Effector memory CD8-positive, alpha-beta T cell (primary cell): ENCODE results near the gene CHMP4A.

ENCODE experiments used
- ATAC-seq: fragments of 150-1000 bp; cut with Tn5 transposase; replicated peaks from 2 replicates; pipeline ENCODE4 v1.10.0; 2021; ENCODE audit warnings: mild to moderate bottlenecking, moderate library complexity
- DNase-seq, 3 experiments: peaks; one replicate each; pipeline ENCODE4 v3.0.0; 2021
- H3K27ac Mint-ChIP-seq, 2 donors: one replicate each; pipeline ENCODE4 v1.8.0; 2022; ENCODE audit warnings: mild to moderate bottlenecking in 2 of 2, mixed read lengths in 2 of 2, moderate library complexity in 2 of 2
- H3K27me3 Mint-ChIP-seq, 2 donors: one replicate each; pipeline ENCODE4 v1.8.0; 2022; ENCODE audit warnings: mixed read lengths in 2 of 2
- H3K36me3 Mint-ChIP-seq: one replicate; pipeline ENCODE4 v1.8.0; 2022; ENCODE audit warnings: mild to moderate bottlenecking, moderate library complexity, mixed read lengths; ENCODE audit not compliant: insufficient read depth
- H3K4me1 Mint-ChIP-seq, 2 donors: one replicate each; pipeline ENCODE4 v1.8.0; 2022; ENCODE audit warnings: low read depth in 2 of 2, mixed read lengths in 2 of 2
- H3K4me3 Mint-ChIP-seq, 2 donors: one replicate each; pipeline ENCODE4 v1.8.0; 2022; ENCODE audit warnings: mild to moderate bottlenecking in 2 of 2, mixed read lengths in 2 of 2, moderate library complexity in 2 of 2
- H3K9me3 Mint-ChIP-seq, 2 donors: one replicate each; pipeline ENCODE4 v1.8.0; 2022; ENCODE audit warnings: mixed read lengths in 2 of 2

The CHMP4A gene

DNA sequence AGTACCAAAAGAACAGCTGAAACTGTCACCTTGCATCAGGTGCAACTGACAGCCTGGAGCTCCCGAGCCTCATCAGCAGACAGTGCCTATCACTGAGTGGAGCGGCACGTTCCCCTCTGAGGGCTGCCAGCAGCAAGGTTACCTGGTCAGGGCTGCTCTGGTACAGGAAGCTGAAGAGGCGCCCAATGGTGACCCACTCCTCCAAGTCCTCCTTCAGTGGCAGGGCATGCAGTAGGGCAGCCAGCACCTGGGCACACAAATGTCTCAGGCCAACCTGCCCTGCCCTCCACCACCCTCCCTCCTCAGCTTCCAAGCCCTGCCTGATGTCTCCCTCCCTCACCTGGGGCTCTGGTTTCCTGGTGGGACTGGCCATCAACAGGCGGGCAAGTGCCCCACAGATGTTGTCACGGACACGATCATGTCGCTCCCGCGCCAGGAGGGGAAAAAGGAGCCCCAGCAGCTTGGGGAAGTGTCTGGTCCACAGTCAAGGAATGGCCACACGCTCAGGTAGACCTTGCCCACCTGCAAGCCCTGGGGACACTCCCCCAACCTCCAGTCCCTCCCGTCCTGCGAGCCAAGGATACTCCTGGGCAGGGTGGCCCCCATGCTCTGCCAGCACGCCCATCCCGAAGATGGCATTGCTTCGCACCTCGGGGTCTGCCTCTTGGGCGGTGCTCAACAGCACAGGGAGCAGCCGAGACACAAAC, 31.8 kb downstream of the CHMP4A start:
- peak overlapping the region; percentile 71 to 82 for H3K27ac Mint-ChIP-seq
- no peak for ATAC-seq
- DNase-seq, result no peak
- no peak overlapping the region for H3K4me3 Mint-ChIP-seq
- no peaks in the 10 kb centered on the region for H3K27me3 Mint-ChIP-seq
- H3K36me3 Mint-ChIP-seq, result peaks cover 77% of the 10 kb centered on the region
- H3K9me3 Mint-ChIP-seq, result no peaks in the 10 kb centered on the region
- peaks cover 4 to 7% of the 10 kb centered on the region in 2 donors for H3K4me1 Mint-ChIP-seq

DNA sequence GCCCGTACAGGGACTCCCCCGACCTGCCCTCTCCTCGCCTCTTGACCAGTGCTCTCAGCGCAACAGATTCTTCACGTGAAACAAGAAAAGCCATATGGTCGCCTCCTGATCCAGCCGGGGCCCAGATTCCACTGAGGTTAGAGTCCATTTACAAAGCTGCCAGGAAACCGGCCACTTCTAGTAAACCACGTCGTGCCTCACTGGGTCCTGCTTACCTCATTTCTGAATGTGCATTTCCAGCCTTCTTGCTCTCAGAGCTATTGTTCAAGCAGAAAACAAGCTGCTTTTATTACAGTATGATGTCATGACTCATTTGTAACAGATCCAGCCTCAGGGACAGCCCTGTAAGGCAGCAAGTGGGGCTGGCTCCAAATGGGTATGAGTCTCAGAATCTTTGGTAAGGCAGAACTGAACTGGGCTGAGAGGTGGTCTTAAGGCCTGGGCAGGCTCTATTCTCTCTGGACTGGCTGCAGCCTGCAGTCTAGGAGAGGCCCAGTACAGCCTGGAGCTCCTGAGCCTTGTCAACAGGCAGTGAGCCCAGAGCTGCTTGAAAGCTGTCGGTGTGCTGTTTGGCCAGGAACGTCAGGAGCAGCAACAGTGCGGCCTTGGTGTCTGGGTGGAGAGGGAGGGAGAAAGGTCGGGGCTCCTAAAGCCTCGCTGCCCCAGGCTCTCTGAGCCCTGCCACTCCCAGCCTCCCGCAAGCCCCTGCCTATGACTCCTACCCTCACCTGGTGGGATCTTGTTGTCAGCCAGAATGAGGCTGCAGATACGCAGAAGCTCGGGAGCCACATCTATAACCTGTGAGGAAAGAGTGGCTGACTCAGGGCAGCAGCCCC, 33.1 kb downstream of the CHMP4A start:
- ATAC-seq, result no peak

DNA sequence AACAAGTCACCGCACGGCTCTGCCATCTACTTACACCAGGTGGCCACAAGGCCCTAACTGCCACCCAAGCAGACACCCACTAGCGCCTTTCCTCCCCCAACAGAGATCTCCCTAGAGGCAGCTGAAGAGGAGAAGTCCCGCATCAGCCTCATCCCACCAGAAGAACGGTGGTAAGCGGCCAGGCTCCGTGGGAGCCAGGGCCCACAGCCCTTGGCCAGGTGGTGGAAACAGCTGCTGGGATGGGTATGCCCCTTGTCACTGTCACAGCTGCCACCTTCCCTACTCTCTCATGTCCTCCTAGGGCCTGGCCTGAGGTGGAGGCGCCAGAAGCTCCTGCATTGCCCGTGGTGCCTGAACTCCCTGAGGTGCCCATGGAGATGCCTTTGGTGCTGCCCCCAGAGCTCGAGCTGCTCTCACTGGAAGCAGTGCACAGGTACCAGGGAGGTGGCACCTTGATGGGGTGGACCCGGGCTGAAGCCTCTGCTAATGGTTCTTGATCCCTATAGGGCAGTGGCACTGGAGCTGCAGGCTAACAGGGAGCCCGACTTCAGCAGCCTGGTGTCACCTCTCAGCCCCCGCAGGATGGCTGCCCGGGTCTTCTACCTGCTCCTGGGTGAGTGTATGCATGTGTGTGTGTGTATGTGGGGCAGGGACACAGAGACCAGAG, 33.9 kb downstream of the CHMP4A start:
- Mint-ChIP-seq H3K27ac (peak overlapping the region; percentile 2 to 90), H3K4me3 (no peak overlapping the region), H3K4me1 (peaks cover 14 to 16% of the 10 kb centered on the region in 2 donors), H3K9me3 (no peaks in the 10 kb centered on the region), H3K36me3 (peaks cover 79% of the 10 kb centered on the region), H3K27me3 (no peaks in the 10 kb centered on the region)
- DNase-seq, result no peak
- no peak for ATAC-seq

More for the DNA sequence above, 33.1 kb downstream of the CHMP4A start:
- Mint-ChIP-seq H3K4me1 (peaks cover 6 to 10% of the 10 kb centered on the region in 2 donors), H3K27me3 (no peaks in the 10 kb centered on the region), H3K36me3 (peaks cover 81% of the 10 kb centered on the region), H3K9me3 (no peaks in the 10 kb centered on the region), H3K4me3 (no peak overlapping the region), H3K27ac (peak overlapping the region; percentile 2 to 90)
- no peak for DNase-seq

DNA sequence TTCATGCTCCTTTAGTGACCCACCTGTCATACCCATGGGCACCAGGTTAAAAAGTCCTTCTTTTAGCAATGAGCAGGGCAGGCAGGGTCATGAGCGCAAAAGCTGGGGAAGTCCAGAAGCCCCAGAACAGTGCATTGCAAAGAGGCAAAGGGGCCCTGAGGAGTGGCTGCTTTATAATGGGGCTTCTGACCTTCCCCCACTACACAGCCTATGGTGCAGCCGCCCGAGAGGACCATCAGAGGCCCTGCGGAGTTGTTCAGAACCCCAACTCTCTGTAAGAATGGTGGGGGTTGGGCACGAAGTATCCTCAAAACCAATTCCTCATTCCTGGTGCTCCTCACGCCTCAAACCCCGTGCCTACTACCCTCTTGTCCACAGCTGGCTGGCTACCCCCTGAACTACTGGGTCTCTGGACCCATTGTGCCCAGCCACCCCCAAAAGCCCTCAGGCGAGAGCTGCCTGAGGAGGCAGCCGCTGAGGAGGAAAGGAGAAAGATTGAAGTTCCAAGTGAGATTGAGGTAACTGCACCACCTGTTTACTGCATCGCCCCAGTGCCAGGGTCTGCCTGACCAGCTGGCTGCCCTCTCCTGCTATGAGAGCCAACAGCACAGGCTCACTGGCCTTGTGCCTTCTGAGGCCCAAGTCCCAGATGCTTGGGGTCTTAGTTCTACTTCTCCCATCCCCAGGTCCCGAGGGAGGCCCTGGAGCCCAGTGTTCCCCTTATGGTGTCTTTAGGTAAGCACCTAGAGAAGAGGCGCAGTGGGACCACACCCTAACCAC, 34.7 kb downstream of the CHMP4A start:
- H3K27me3 Mint-ChIP-seq, result no peaks in the 10 kb centered on the region
- no peaks in the 10 kb centered on the region for H3K9me3 Mint-ChIP-seq
- no peak overlapping the region for H3K4me3 Mint-ChIP-seq
- peak overlapping the region in 1 of 2 donors; percentile 96 for H3K27ac Mint-ChIP-seq
- peaks cover 14 to 18% of the 10 kb centered on the region in 2 donors for H3K4me1 Mint-ChIP-seq
- DNase-seq (no peak), ATAC-seq (no peak)
- peaks cover 73% of the 10 kb centered on the region for H3K36me3 Mint-ChIP-seq

DNA sequence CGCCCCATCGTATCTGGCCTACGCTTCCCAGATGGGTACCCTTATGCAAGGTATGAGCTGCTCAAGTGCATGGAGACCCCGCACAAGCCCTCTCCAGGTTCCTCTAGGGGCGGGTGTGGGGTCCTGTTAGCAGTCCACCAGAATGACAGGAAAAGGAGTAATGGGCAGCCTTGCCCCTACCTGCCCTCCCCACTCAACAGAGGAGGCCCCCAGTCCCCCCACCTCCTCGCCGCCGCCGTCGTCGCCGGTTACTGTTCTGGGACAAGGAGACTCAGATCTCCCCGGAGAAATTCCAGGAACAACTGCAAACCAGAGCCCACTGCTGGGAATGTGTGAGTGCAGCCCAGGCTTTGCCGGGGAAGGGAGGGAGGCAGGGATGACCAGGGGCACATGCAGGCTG, 35.4 kb downstream of the CHMP4A start:
- Mint-ChIP-seq H3K36me3 (peaks cover 70% of the 10 kb centered on the region), H3K4me1 (peaks cover 14 to 22% of the 10 kb centered on the region in 2 donors), H3K27me3 (no peaks in the 10 kb centered on the region), H3K27ac (peak overlapping the region in 1 of 2 donors; percentile 96), H3K9me3 (no peaks in the 10 kb centered on the region), H3K4me3 (no peak overlapping the region)
- DNase-seq, result no peak
- ATAC-seq, result no peak

DNA sequence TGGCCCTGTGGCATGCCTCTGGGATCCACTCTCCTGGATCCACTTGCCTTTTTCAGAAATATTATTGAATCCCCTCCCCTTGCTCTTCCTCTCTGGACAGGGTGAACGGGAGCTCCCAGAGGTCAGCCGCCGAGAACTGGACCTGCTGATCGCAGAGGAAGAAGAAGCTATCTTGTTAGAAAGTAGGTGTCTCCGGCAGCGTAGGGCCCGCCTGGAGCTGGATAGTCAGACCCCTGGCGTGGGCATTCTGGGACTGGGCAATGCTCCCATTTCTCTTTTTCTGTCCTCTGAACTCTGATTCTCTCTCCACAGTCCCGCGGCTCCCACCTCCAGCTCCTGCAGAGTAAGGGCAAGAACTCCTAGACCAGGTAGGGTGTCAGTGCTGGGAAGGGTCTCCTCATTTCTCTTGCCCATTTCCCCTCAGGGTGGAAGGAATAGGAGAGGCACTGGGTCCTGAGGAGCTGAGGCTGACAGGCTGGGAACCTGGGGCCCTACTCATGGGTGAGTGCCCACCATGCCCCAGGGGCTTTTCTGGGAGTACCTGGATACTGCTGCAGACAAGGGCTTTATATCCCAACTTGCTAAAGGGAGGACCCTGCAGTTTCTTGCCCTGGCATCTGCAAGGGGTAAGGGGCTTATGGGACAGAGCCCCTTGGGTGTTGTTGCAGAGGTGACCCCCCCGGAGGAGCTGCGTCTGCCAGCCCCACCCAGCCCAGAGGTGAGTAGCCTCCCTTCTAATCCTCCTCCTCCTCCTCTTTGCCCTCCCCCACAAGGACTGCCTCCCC, 36.1 kb downstream of the CHMP4A start:
- DNase-seq (no peak), ATAC-seq (no peak)
- H3K9me3 Mint-ChIP-seq, result no peaks in the 10 kb centered on the region
- H3K27me3 Mint-ChIP-seq, result no peaks in the 10 kb centered on the region
- H3K4me1 Mint-ChIP-seq, result peaks cover 14 to 25% of the 10 kb centered on the region in 2 donors
- H3K27ac Mint-ChIP-seq, result peak overlapping the region in 1 of 2 donors; percentile 96
- H3K36me3 Mint-ChIP-seq, result peaks cover 70% of the 10 kb centered on the region
- no peak overlapping the region for H3K4me3 Mint-ChIP-seq

DNA sequence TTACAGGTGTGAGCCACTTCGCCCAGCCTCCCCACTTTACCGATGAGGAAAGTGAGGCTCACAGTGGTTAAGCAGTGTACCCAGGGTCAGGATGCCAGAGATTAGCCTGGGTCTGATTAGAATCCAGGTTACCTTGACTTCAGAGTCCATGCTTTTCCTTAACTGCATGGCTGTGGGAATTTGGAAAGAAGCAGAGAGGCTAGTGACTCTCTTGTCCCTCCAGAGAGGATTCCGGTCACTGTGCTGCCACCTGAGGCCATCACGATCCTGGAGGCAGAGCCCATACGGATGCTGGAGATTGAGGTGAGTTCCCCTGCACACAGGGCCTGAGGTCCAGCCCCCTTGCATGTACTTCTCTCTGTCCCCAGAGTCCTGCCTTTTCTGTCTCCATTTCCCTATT, 36.7 kb downstream of the CHMP4A start:
- ATAC-seq (no peak), DNase-seq (no peak)
- no peaks in the 10 kb centered on the region for H3K9me3 Mint-ChIP-seq
- no peak overlapping the region for H3K4me3 Mint-ChIP-seq
- peaks cover 70% of the 10 kb centered on the region for H3K36me3 Mint-ChIP-seq
- H3K27ac Mint-ChIP-seq, result peak overlapping the region in 1 of 2 donors; percentile 96
- H3K4me1 Mint-ChIP-seq, result peaks cover 19 to 26% of the 10 kb centered on the region in 2 donors
- H3K27me3 Mint-ChIP-seq, result no peaks in the 10 kb centered on the region

DNA sequence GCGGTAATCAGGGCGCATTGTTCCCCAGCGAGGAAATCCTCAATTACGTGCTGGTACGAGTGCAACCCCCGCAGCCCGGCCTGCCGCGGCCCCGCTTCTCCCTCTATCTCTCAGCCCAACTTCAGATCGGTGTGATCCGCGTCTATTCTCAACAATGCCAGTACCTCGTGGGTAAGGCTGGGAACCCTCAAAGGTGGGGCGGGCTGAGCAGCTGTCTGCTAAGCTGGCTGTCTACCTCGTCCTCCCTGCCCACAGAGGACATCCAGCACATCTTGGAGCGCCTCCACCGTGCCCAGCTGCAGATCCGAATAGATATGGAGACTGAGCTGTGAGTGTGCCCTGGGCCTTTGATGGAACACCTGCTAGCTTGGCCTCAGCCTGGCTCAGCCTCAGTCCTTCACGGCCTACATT, 40.4 kb downstream of the CHMP4A start:
- peak overlapping the region; percentile 63 to 93 for H3K4me3 Mint-ChIP-seq

DNA sequence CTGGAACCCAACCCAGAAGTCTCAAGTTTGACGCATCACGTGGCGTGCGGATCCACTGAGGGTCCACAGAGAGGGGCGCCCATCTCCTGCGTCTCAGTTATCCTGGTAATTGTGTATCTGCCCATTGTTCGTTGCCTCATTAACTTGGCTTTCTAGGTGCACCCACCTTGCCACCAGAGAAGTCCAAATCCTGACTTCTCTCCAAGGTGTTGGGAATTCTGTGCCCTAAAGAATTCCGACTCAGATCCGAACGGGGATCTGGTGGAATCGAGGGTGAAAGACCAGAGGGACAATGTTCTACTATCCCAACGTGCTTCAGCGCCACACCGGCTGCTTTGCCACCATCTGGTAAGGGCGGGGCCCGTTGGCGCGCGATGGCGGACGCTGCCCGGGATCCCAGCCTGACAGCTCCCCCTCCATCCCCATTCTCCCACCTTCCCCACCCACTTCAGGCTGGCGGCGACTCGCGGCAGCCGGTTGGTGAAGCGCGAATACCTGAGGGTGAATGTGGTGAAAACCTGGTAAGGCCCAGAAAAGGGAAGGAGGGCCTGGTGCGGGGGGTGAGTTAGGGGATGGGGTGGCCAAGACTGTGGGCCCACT, 40.9 kb downstream of the CHMP4A start:
- H3K4me3 Mint-ChIP-seq, result peak overlapping the region; percentile 83 to 93
- H3K27me3 Mint-ChIP-seq, result no peaks in the 10 kb centered on the region
- peaks cover 70% of the 10 kb centered on the region for H3K36me3 Mint-ChIP-seq
- no peaks in the 10 kb centered on the region for H3K9me3 Mint-ChIP-seq
- no peak for DNase-seq
- H3K4me1 Mint-ChIP-seq, result peaks cover 23 to 38% of the 10 kb centered on the region in 2 donors
- no peak for ATAC-seq
- H3K27ac Mint-ChIP-seq, result peak overlapping the region; percentile 87 to 96

More for the DNA sequence above, 40.4 kb downstream of the CHMP4A start:
- H3K36me3 Mint-ChIP-seq, result peaks cover 68% of the 10 kb centered on the region
- no peaks in the 10 kb centered on the region for H3K9me3 Mint-ChIP-seq
- peaks cover 23 to 35% of the 10 kb centered on the region in 2 donors for H3K4me1 Mint-ChIP-seq
- ATAC-seq (no peak), DNase-seq (no peak)
- peak overlapping the region; percentile 87 to 96 for H3K27ac Mint-ChIP-seq
- no peaks in the 10 kb centered on the region for H3K27me3 Mint-ChIP-seq

DNA sequence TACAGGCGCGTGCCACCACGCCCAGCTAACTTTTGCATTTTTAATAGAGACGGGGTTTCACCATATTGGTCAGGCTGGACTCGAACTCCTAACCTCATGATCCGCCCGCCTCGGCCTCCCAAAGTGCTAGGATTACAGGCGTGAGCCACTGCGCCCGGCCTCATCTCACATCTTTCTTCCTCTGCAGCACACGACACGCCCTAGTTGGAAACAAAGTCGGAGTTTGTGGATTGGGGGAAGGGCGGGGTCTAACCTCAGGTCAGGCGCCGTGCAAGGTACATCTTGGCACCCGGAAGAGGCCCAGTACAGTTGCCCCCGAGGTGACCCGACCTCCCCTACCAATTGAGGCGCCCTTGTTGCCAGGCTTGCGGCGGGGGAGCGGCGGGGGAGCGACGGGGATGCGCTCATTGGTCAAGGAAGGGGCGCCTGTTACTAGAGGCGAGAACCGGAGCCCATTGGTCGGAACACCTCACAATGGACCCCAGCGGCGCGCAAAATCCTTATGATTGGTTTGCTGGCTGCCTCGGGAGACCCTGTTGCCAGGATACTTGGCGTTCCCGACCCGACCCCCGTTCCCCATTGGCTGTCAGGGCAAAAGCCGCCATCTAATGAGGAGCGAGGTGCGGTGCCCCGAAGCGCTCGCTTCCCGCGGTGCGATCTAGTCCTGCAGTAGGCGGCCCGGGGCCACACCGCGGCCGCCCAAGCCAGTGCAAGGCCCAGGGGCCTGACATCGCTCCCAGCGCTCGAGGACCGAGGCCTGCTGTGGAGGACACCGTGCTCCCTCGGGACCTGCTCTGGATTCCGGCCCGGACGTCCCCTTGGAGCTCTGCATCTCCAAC, 41.6 kb downstream of the CHMP4A start, which contains the start of gene REC8:
Gene REC8, plus strand, starts transcription at position 659 of the 839 bp plus-strand sequence. CDS start 473 bp downstream, outside the sequence.
- Mint-ChIP-seq H3K4me1 (peaks cover 23 to 36% of the 10 kb centered on the region in 2 donors), H3K27ac (peak within 1 kb of the TSS; percentile 87 to 96), H3K36me3 (peaks cover 77% of the 10 kb centered on the region), H3K27me3 (no peaks in the 10 kb centered on the region), H3K4me3 (peak within 1 kb of the TSS; percentile 83 to 93), H3K9me3 (no peaks in the 10 kb centered on the region)
- ATAC-seq (peak; percentile 87), DNase-seq (peak; percentile 73 to 78 (median 77))

DNA sequence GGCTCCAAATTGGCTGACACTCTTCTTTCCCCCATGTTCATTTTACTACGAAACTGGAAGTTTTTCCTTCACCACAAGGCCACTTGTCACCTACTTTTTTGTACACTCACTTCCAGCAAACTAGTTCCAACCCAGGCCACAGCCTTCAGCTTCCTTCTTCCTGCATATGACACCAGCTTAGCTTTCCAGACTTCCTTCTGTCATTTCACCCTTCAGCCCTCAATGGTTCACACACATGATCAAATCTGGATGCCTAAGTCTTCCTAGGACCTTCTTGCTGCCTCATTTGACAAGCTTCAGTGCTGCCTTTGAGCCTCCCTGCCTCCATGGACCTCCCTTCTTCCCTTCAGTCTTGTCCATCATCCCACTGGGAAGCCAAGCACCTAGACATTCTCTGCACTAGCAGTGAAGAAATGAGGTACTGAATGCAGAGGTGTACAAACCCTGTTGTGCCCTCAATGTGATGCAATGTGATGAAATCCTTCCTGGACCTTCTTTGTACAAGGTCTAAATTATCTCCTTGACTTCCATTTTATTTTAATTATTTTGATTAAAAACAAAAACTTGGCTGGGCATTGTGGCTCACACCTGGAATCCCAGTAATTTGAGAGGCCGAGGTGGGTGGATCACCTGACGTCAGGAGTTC, 45.7 kb downstream of the CHMP4A start:
- no peak for ATAC-seq
- Mint-ChIP-seq H3K27me3 (no peaks in the 10 kb centered on the region), H3K27ac (peak overlapping the region; percentile 6 to 35), H3K4me3 (no peak overlapping the region), H3K9me3 (no peaks in the 10 kb centered on the region), H3K36me3 (peaks cover 92% of the 10 kb centered on the region), H3K4me1 (peaks cover 38 to 42% of the 10 kb centered on the region in 2 donors)
- no peak for DNase-seq
